ENCODE measurements around the gene MLC1.

The MLC1 gene

GRCh38 chr22:50078761-50079160, 6.5 kb downstream of the MLC1 start:
- H3K4me3 ChIP-seq (ENCODE audit: low read depth, low read length) = no peak overlapping the region

GRCh38 chr22:50078246-50078645, 7.0 kb downstream of the MLC1 start:
- H3K4me3 ChIP-seq (ENCODE audit: low read depth, low read length) = no peak overlapping the region

GRCh38 chr22:50076646-50077535, 8.3 kb downstream of the MLC1 start:
- no peak overlapping the region for H3K4me3 ChIP-seq (ENCODE audit: low read depth, low read length)

- H3K4me3 ChIP-seq (ENCODE audit: low read depth, low read length) = no peak overlapping the region
Observed at GRCh38 chr22:50074551-50075530, 10.4 kb downstream of the MLC1 start.

- no peak overlapping the region for H3K4me3 ChIP-seq (ENCODE audit: low read depth, low read length)
Observed at GRCh38 chr22:50074056-50074455, 11.2 kb downstream of the MLC1 start.

GRCh38 chr22:50072714-50073538, 12.3 kb downstream of the MLC1 start:
- H3K4me3 ChIP-seq (ENCODE audit: low read depth, low read length) = no peak overlapping the region

- no peak overlapping the region for H3K4me3 ChIP-seq (ENCODE audit: low read depth, low read length)
Observed at GRCh38 chr22:50072167-50072555, 13.1 kb downstream of the MLC1 start.

GRCh38 chr22:50071432-50072166, 13.6 kb downstream of the MLC1 start:
- no peak overlapping the region for H3K4me3 ChIP-seq (ENCODE audit: low read depth, low read length)

GRCh38 chr22:50070366-50070765, 14.9 kb downstream of the MLC1 start:
- no peak overlapping the region for H3K4me3 ChIP-seq (ENCODE audit: low read depth, low read length)

- no peak overlapping the region for H3K4me3 ChIP-seq (ENCODE audit: low read depth, low read length)
Observed at GRCh38 chr22:50068096-50068495, 17.1 kb downstream of the MLC1 start.

GRCh38 chr22:50067244-50067643, 18.0 kb downstream of the MLC1 start:
- no peak overlapping the region for H3K4me3 ChIP-seq (ENCODE audit: low read depth, low read length)

- H3K4me3 ChIP-seq (ENCODE audit: low read depth, low read length) = no peak overlapping the region
Observed at GRCh38 chr22:50064453-50064852, 20.8 kb downstream of the MLC1 start.

GRCh38 chr22:50063589-50064393, 21.4 kb downstream of the MLC1 start:
- H3K4me3 ChIP-seq (ENCODE audit: low read depth, low read length) = no peak overlapping the region

- H3K4me3 ChIP-seq (ENCODE audit: low read depth, low read length) = no peak overlapping the region
Observed at GRCh38 chr22:50062509-50063135, 22.6 kb downstream of the MLC1 start.

- H3K4me3 ChIP-seq (ENCODE audit: low read depth, low read length) = no peak overlapping the region
Observed at GRCh38 chr22:50061824-50062355, 23.3 kb downstream of the MLC1 start.

- no peak overlapping the region for H3K4me3 ChIP-seq (ENCODE audit: low read depth, low read length)
Observed at GRCh38 chr22:50061141-50061823, 23.9 kb downstream of the MLC1 start.

- no peak overlapping the region for H3K4me3 ChIP-seq (ENCODE audit: low read depth, low read length)
Observed at GRCh38 chr22:50060441-50061140, 24.6 kb downstream of the MLC1 start.

Measured in iPS-11a (cell line).